HepG2 (cell line): ENCODE data around the gene GGTLC2. TPM values are rescaled to one million over a fixed set of nuclear protein-coding genes. Genes with fewer than 3 reads are reported as not detected.
A peak's percentile ranks its signal among the peaks of the same experiment; 100 is the strongest.

Experiments
- ATAC-seq: fragments of 200-7000 bp; cut with Tn5 transposase; 3 replicates; pipeline ENCODE4 v1.9.1; 2020; ENCODE audit warnings: mild to moderate bottlenecking, moderate library complexity
- BruUV-seq: library from RNA; stranded (reverse); fragments of 400-500 nt; replicated peaks from 2 replicates; lab custom pipeline; 2021; lab: Mats Ljungman, UMichigan
- CTCF ChIA-PET: fragments of 300-600 bp; formaldehyde crosslinking; extraction: SDS; loops from one replicate; lab custom pipeline; 2021; ENCODE audit warnings: low total read pairs, inconsistent platforms, low intra/inter-chr PET ratio; lab: Yijun Ruan, JAX
- POLR2A ChIA-PET: fragments of 350-600 bp; sonication (Branson Sonifier 250); formaldehyde crosslinking; loops from one replicate; lab custom pipeline; 2020; ENCODE audit warnings: antibody characterized with exemption, inconsistent platforms; lab: Yijun Ruan, JAX
- DNase-seq: peaks from one replicate; pipeline ENCODE4 v3.0.0-alpha.2; 2015; ENCODE audit warnings: low spot score
- FAIRE-seq: peaks from 3 replicates; lab custom pipeline; 2011; peaks lifted over from hg19 to GRCh38; lab: Jason Lieb, UNC
- H2AFZ ChIP-seq: one replicate; pipeline ENCODE4 v1.6.1; 2011; ENCODE audit warnings: low read length, inconsistent platforms
- H3K27ac ChIP-seq: fragments of 300-600 bp; 3 replicates; pipeline ENCODE4 v1.8.0; 2011; ENCODE audit warnings: mixed run types, mild to moderate bottlenecking, mixed read lengths, low read length, inconsistent platforms; ENCODE audit not compliant: insufficient read depth; ENCODE audit errors: extremely low read length
- H3K27me3 ChIP-seq, 2 experiments: fragments of 200-600 bp in 1 of 2; 2 replicates in 1 of 2; 3 replicates in 1 of 2; pipeline versions ENCODE4 v1.6.0 to v1.8.0; 2011; ENCODE audit warnings: low read length in 2 of 2, mild to moderate bottlenecking in 2 of 2, moderate library complexity in 2 of 2, inconsistent platforms in 1 of 2; ENCODE audit not compliant: insufficient read depth in 2 of 2, control insufficient read depth in 1 of 2
- H3K36me3 ChIP-seq, 2 experiments: fragments of 200-600 bp in 1 of 2; replicated peaks in 1 of 2; 2 replicates in 1 of 2; 3 replicates in 1 of 2; pipeline versions ENCODE4 v1.5.1 to v1.8.0; 2011; ENCODE audit warnings: low read length in 2 of 2, inconsistent platforms in 1 of 2; ENCODE audit not compliant: insufficient read depth in 2 of 2, control insufficient read depth in 1 of 2
- H3K4me1 ChIP-seq: 2 replicates; pipeline ENCODE4 v1.5.1; 2012; ENCODE audit warnings: low read length, inconsistent platforms; ENCODE audit not compliant: insufficient read depth
- H3K4me2 ChIP-seq: 2 replicates; pipeline ENCODE4 v1.6.0; 2011; ENCODE audit warnings: low read depth, low read length, inconsistent platforms
- H3K4me3 ChIP-seq, 3 experiments: fragments of 200-600 bp in 1 of 3; sonication (generic), shearing (Covaris generic) in 1 of 3; replicated peaks in 1 of 3; 2 replicates each; pipeline ENCODE4 v1.5.1; 2011 to 2016; ENCODE audit warnings: low read length in 3 of 3, inconsistent platforms in 2 of 3, low read depth in 2 of 3, mild to moderate bottlenecking in 2 of 3, control low read depth in 1 of 3, mixed read lengths in 1 of 3; ENCODE audit not compliant: insufficient read depth in 1 of 3
- H3K79me2 ChIP-seq: one replicate; pipeline ENCODE4 v1.6.1; 2011; ENCODE audit warnings: low read length, inconsistent platforms; ENCODE audit not compliant: insufficient read depth
- H3K9ac ChIP-seq: 2 replicates; pipeline ENCODE4 v1.6.0; 2011; ENCODE audit warnings: mild to moderate bottlenecking, low read depth, low read length, inconsistent platforms; ENCODE audit not compliant: insufficient read depth
- H3K9me3 ChIP-seq: 2 replicates; pipeline ENCODE4 v1.5.1; 2012; ENCODE audit warnings: mild to moderate bottlenecking, low read length
- H4K20me1 ChIP-seq: 2 replicates; pipeline ENCODE4 v1.6.0; 2011; ENCODE audit warnings: inconsistent platforms, mild to moderate bottlenecking, low read length, moderate library complexity; ENCODE audit not compliant: insufficient read depth
- CBX5 ChIP-seq: sonication (generic); formaldehyde crosslinking; IDR thresholded peaks from 2 replicates; pipeline ENCODE4 v1.4.0; 2020; ENCODE audit warnings: missing genetic modification reagents, borderline replicate concordance
- KDM5A ChIP-seq: fragments of 200-600 bp; sonication (generic); IDR thresholded peaks from 2 replicates; pipeline ENCODE4 v1.7.0; 2018; ENCODE audit warnings: antibody characterized with exemption, mild to moderate bottlenecking, low read length, borderline replicate concordance
- RAD51 ChIP-seq: fragments of 450-650 bp; IDR thresholded peaks from 2 replicates; pipeline ENCODE4 v1.6.1; 2016; ENCODE audit warnings: borderline replicate concordance
- ZNF317 ChIP-seq: sonication (generic); formaldehyde crosslinking; IDR thresholded peaks from 2 replicates; pipeline ENCODE4 v1.5.0; 2020; ENCODE audit warnings: mild to moderate bottlenecking, missing genetic modification reagents
- ZNF451 ChIP-seq: sonication (generic); formaldehyde crosslinking; IDR thresholded peaks from 2 replicates; pipeline ENCODE4 v1.5.0; 2020; ENCODE audit warnings: mild to moderate bottlenecking, missing genetic modification reagents
- WGBS: methylation state at CpG from one replicate; pipeline ENCODE4 v1.1.6; 2017; ENCODE audit warnings: low lambda C conversion rate; 5-methylcytosine and 5-hydroxymethylcytosine counted together
- in situ Hi-C: cut with HindIII; loops from 2 replicates; pipeline ENCODE4 v1.10.0; 2017; ENCODE audit warnings: low pct_unique_long_range_greater_than_20kb; ENCODE audit not compliant: extremely low pct_ligation_motif_present
- intact Hi-C: fragments of 100-400 bp; cut with micrococcal nuclease; formaldehyde crosslinking; loops from one replicate; pipeline ENCODE4 v1.10.0; 2022; ENCODE audit not compliant: unreplicated experiment
- polyA plus RNA-seq, 8 experiments: library from polyadenylated mRNA; depleted of rRNA in 3 of 8; stranded (reverse) in 7 of 8; unstranded in 1 of 8; fragments of >200 nt; fragmentation: Illumina TruSeq in 4 of 8; extraction: Trizol in 4 of 8; gene quantifications; 2 replicates each; pipeline versions ENCODE4 v1.2.1 to v1.2.3, GENCODE V29; 2011 to 2016; ENCODE audit warnings: low read depth in 4 of 8, missing spikeins in 1 of 8, mixed read lengths in 1 of 8; ENCODE audit not compliant: insufficient read depth in 1 of 8
- total RNA-seq, 5 experiments: library from RNA; depleted of rRNA; stranded (reverse); fragments of >200 nt; fragmentation: Illumina TruSeq; extraction: Trizol; gene quantifications; 2 replicates each; pipeline ENCODE4 v1.2.3, GENCODE V29; 2016; ENCODE audit warnings: low read depth in 1 of 5

The GGTLC2 gene
- total and polyA plus RNA-seq, 2 of the 13 experiments (the other 11 are each of a cell fraction or from before 2014, with no cell fraction given): not detected

DNA sequence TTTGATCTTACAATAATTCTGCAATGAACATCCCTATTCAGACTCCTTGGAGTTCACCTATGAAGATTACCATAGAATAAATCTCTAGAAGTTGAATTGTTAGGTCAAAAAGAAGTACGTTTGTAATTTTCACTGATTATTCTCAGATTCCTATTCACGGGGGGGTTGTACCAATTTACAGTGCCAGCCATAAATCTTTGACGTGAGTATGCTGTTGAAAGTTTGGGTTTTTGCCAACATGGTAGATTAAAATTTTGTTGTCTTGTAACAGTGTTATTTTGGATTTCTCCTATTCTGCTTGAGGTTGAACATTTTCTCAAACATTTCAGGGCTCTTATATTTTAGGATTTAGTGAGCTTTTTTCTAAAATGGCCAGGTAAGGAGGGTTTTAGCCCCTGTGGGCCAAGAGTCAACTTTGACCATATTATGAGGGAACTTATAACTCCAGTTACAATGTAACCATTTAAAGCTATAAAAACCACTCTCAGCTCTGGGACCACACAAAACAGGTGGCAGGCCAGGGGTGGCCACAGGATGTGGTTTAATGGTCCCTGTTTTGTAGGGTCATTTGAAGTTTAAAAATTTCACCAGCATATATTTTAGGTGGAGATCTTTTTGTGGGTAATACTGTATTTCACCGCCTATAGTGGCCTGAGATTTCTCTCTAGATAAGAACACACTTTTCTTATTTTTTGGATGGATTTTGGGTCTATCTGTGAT lies 25.8 kb downstream of the GGTLC2 start:
- ChIA-PET CTCF (no interaction called here), POLR2A (no interaction called here)
- intact Hi-C loops: no loop called here
- H3K36me3 ChIP-seq: no peaks in the 10 kb centered on the region
- FAIRE-seq (no peak), ATAC-seq (no peak), DNase-seq (no peak)
- no TSS peak for BruUV-seq
- H3K9ac ChIP-seq: no peak overlapping the region
- peaks cover 0 to 12% of the 10 kb centered on the region in 2 experiments; a peak in 1 of 5 replicates for H3K27me3 ChIP-seq
- in situ Hi-C loops: no loop called here
- no peak overlapping the region for H3K27ac ChIP-seq
- no peak overlapping the region for H2AFZ ChIP-seq
- 0 out of 2 replicates have a peak, but pooled peaks cover 3% of the 10 kb centered on the region for H4K20me1 ChIP-seq
- WGBS: 1% methylated on average over 4 of the region's 4 CpGs
- H3K4me1 ChIP-seq: no peaks in the 10 kb centered on the region
- H3K79me2 ChIP-seq: no peaks in the 10 kb centered on the region
- H3K9me3 ChIP-seq: no peaks in the 10 kb centered on the region
- no peak overlapping the region for H3K4me3 ChIP-seq
- H3K4me2 ChIP-seq: no peak overlapping the region
- TF ChIP-seq ZNF317: peak; percentile 87; the same call in 1 of the 2 replicates
- TF ChIP-seq CBX5 (CRISPR knock-in tag): no peak

GRCh38 chr22:22671506-22671905 lies 27.1 kb downstream of the GGTLC2 start:
- Histone ChIP-seq H2AFZ (no peak overlapping the region), H3K4me1 (no peaks in the 10 kb centered on the region), H3K27me3 (peaks cover 1 to 14% of the 10 kb centered on the region in 2 experiments; a peak in 2 of 5 replicates), H3K9me3 (no peaks in the 10 kb centered on the region), H3K4me3 (no peak overlapping the region), H3K27ac (no peak overlapping the region), H3K4me2 (no peak overlapping the region), H3K79me2 (no peaks in the 10 kb centered on the region), H3K9ac (no peak overlapping the region), H3K36me3 (no peaks in the 10 kb centered on the region), H4K20me1 (0 out of 2 replicates have a peak, but pooled peaks cover 3% of the 10 kb centered on the region)
- intact Hi-C loops: no loop called here
- FAIRE-seq: no peak
- WGBS: 20% methylated on average over 1 of the region's 1 CpG
- POLR2A ChIA-PET: no interaction called here
- no TSS peak for BruUV-seq
- TF ChIP-seq ZNF451 (no peak), RAD51 (no peak), KDM5A (no peak)
- no peak for ATAC-seq
- in situ Hi-C loops: no loop called here
- CTCF ChIA-PET: no interaction called here
- no peak for DNase-seq
